ENCODE data around the gene MSL1.

GRCh38 chr17:40104594-40105486 is 16.9 kb upstream of the MSL1 start:
- TF ChIP-seq SMC3 (conservative IDR thresholded peaks at IDR 0.05; ENCODE audit: poor library complexity) (no peak), CTCF (IDR thresholded peaks at IDR 0.05; ENCODE audit: poor library complexity, severe bottlenecking) (no peak), REST (IDR thresholded peaks at IDR 0.05; ENCODE audit: borderline replicate concordance) (no peak), EP300 (conservative IDR thresholded peaks at IDR 0.05; ENCODE audit: poor library complexity, severe bottlenecking) (no peak), TAF1 (IDR thresholded peaks at IDR 0.05; ENCODE audit: low read depth) (no peak)
